Measurements from ENCODE around the gene SMAD4. TPM values are rescaled to one million over a fixed set of nuclear protein-coding genes. Genes with fewer than 3 reads are reported as not detected.

Gene SMAD4
- polyA plus RNA-seq, 1 donor (not counting 4 experiments of a cell fraction or from before 2014, with no cell fraction given): 68.2 TPM

DNA sequence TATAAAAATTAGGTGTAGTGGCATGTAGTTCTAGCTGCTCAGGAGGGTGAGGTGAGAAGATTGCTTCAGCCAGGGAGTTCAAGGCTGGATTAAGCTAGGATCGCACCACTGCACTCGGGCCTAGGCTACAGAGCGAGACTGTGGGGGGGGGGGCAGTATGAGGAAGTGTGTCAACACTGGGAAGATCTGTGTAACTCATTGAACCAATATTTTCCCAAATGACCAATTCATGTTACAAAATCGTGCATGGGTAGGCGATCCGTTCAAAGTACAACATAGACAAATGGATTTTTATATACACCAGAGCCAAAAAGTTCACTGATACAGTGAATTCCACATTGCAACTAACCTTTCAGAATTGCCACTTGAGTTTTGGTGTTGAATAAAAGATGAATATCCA is 8.1 kb downstream of the SMAD4 start:
- H3K27me3 ChIP-seq (ENCODE audit: control insufficient read depth, extremely low read depth, insufficient read depth, low read length): no peaks in the 10 kb centered on the region
- DNase-seq (ENCODE audit: low read depth, low spot score) (no peak), FAIRE-seq (no peak)
- H3K36me3 ChIP-seq (ENCODE audit: control insufficient read depth in 2 of 2, extremely low read depth in 1 of 2, insufficient read depth in 2 of 2, low read length in 2 of 2): peaks cover 0 to 4% of the 10 kb centered on the region in 2 experiments
- TF ChIP-seq EZH2 (IDR thresholded peaks at IDR 0.05; ENCODE audit: low read length): no peak
- TF ChIP-seq, protein P1, sequence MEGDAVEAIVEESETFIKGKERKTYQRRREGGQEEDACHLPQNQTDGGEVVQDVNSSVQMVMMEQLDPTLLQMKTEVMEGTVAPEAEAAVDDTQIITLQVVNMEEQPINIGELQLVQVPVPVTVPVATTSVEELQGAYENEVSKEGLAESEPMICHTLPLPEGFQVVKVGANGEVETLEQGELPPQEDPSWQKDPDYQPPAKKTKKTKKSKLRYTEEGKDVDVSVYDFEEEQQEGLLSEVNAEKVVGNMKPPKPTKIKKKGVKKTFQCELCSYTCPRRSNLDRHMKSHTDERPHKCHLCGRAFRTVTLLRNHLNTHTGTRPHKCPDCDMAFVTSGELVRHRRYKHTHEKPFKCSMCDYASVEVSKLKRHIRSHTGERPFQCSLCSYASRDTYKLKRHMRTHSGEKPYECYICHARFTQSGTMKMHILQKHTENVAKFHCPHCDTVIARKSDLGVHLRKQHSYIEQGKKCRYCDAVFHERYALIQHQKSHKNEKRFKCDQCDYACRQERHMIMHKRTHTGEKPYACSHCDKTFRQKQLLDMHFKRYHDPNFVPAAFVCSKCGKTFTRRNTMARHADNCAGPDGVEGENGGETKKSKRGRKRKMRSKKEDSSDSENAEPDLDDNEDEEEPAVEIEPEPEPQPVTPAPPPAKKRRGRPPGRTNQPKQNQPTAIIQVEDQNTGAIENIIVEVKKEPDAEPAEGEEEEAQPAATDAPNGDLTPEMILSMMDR (optimal IDR thresholded peaks at IDR 0.05 in 1 of 3, IDR thresholded peaks at IDR 0.05 in 1 of 3, conservative IDR thresholded peaks at IDR 0.05 in 1 of 3; ENCODE audit: extremely low read depth in 1 of 3, insufficient read depth in 2 of 3, low read length in 3 of 3): no peak
- H3K4me1 ChIP-seq (ENCODE audit: control insufficient read depth, extremely low read depth, insufficient read depth, low read length): no peaks in the 10 kb centered on the region
- no peaks in the 10 kb centered on the region for H4K20me1 ChIP-seq (ENCODE audit: control insufficient read depth, extremely low read depth, insufficient read depth, low read length)
- peaks cover 96% of the 10 kb centered on the region for H3K79me2 ChIP-seq (ENCODE audit: control insufficient read depth, insufficient read depth, low read length)
- H3K27ac ChIP-seq (ENCODE audit: control insufficient read depth, insufficient read depth, low read length): no peak overlapping the region
- H3K9ac ChIP-seq (ENCODE audit: control insufficient read depth, extremely low read depth, insufficient read depth, low read length): no peak overlapping the region
- no peak overlapping the region for H3K4me2 ChIP-seq (ENCODE audit: control insufficient read depth, extremely low read depth, insufficient read depth, low read depth, low read length)
- dilution Hi-C loops (cut with MboI; ENCODE audit: extremely low pct_ligation_motif_present, low sequenced_read_pairs): no loop called here
- H2AFZ ChIP-seq (ENCODE audit: control insufficient read depth, low read length): no peak overlapping the region
- no peaks in the 10 kb centered on the region for H3K9me3 ChIP-seq (ENCODE audit: control insufficient read depth, low read depth, low read length)
- no peak overlapping the region for H3K4me3 ChIP-seq (ENCODE audit: control insufficient read depth in 2 of 3, extremely low read depth in 1 of 3, insufficient read depth in 2 of 3, low read depth in 1 of 3, low read length in 3 of 3)
- H3K9me1 ChIP-seq (ENCODE audit: control insufficient read depth, extremely low read depth, insufficient read depth, low read length): peaks cover 2% of the 10 kb centered on the region

- no peak for DNase-seq (ENCODE audit: low read depth, low spot score)
- no peaks in the 10 kb centered on the region for H3K27me3 ChIP-seq (ENCODE audit: control insufficient read depth, extremely low read depth, insufficient read depth, low read length)
- no peak overlapping the region for H2AFZ ChIP-seq (ENCODE audit: control insufficient read depth, low read length)
- no peaks in the 10 kb centered on the region for H4K20me1 ChIP-seq (ENCODE audit: control insufficient read depth, extremely low read depth, insufficient read depth, low read length)
- no peaks in the 10 kb centered on the region for H3K9me3 ChIP-seq (ENCODE audit: control insufficient read depth, low read depth, low read length)
- no peak overlapping the region for H3K4me2 ChIP-seq (ENCODE audit: control insufficient read depth, extremely low read depth, insufficient read depth, low read depth, low read length)
- H3K4me3 ChIP-seq (ENCODE audit: control insufficient read depth in 2 of 3, extremely low read depth in 1 of 3, insufficient read depth in 2 of 3, low read depth in 1 of 3, low read length in 3 of 3): no peak overlapping the region
- dilution Hi-C loops (cut with MboI; ENCODE audit: extremely low pct_ligation_motif_present, low sequenced_read_pairs): no loop called here
- peaks cover 2% of the 10 kb centered on the region for H3K9me1 ChIP-seq (ENCODE audit: control insufficient read depth, extremely low read depth, insufficient read depth, low read length)
- H3K9ac ChIP-seq (ENCODE audit: control insufficient read depth, extremely low read depth, insufficient read depth, low read length): no peak overlapping the region
- TF ChIP-seq, protein P1 (optimal IDR thresholded peaks at IDR 0.05 in 1 of 3, IDR thresholded peaks at IDR 0.05 in 1 of 3, conservative IDR thresholded peaks at IDR 0.05 in 1 of 3; ENCODE audit: extremely low read depth in 1 of 3, insufficient read depth in 2 of 3, low read length in 3 of 3): no peak
- no peak for TF ChIP-seq EZH2 (IDR thresholded peaks at IDR 0.05; ENCODE audit: low read length)
- FAIRE-seq: no peak
- no peaks in the 10 kb centered on the region for H3K36me3 ChIP-seq (ENCODE audit: control insufficient read depth in 2 of 2, extremely low read depth in 1 of 2, insufficient read depth in 2 of 2, low read length in 2 of 2)
- H3K27ac ChIP-seq (ENCODE audit: control insufficient read depth, insufficient read depth, low read length): no peak overlapping the region
- H3K4me1 ChIP-seq (ENCODE audit: control insufficient read depth, extremely low read depth, insufficient read depth, low read length): no peaks in the 10 kb centered on the region
- peaks cover 96% of the 10 kb centered on the region for H3K79me2 ChIP-seq (ENCODE audit: control insufficient read depth, insufficient read depth, low read length)
These were observed 9.4 kb downstream of the SMAD4 start for GRCh38 chr18:51039138-51040112.
